Activated T-helper 2 cell treated with anti-CD3 and anti-CD28 coated beads, Interferon-gamma antibody, Interleukin-2, Interleukin-4, amounts not matched to agents 10 μg/mL and 5 μg/mL and 100 μg/mL, durations not matched to agents 14 hours and 24 hours and 36 hours (primary cell): ENCODE measurements around the gene ADGRG3. TPM values are rescaled to one million over a fixed set of nuclear protein-coding genes. Genes with fewer than 3 reads are reported as not detected.

ENCODE experiments used
- DNase-seq: peaks from one replicate; pipeline ENCODE4 v3.0.0; 2021; ENCODE audit warnings: low spot score
- H3K27ac Mint-ChIP-seq: one replicate; pipeline ENCODE4 v1.8.0; 2021; ENCODE audit warnings: mixed read lengths
- H3K27me3 Mint-ChIP-seq: one replicate; pipeline ENCODE4 v1.8.0; 2021; ENCODE audit warnings: low read depth, mixed read lengths
- H3K36me3 Mint-ChIP-seq: one replicate; pipeline ENCODE4 v1.8.0; 2021; ENCODE audit warnings: low read depth, mixed read lengths
- H3K4me1 Mint-ChIP-seq: one replicate; pipeline ENCODE4 v1.8.0; 2021; ENCODE audit warnings: low read depth, mixed read lengths
- H3K4me3 Mint-ChIP-seq: one replicate; pipeline ENCODE4 v1.8.0; 2021; ENCODE audit warnings: low read depth, mild to moderate bottlenecking, moderate library complexity, mixed read lengths
- H3K9me3 Mint-ChIP-seq: one replicate; pipeline ENCODE4 v1.8.0; 2021; ENCODE audit warnings: mixed read lengths
- intact Hi-C: fragments of 100-400 bp; cut with micrococcal nuclease; formaldehyde crosslinking; loops from one replicate; pipeline ENCODE4 v1.15.1; 2023
- total RNA-seq: library from RNA; stranded (reverse); gene quantifications from 2 replicates; pipeline ENCODE4 v1.2.3, GENCODE V29; 2022

The ADGRG3 gene
- total RNA-seq, 1 donor from 2014 or later, result not detected

- intact Hi-C loops, result loop anchor here (5.0 kb wide), 1 partner anchor 35 kb away; no protein-coding TSS in a partner anchor
These were observed 19.3 kb downstream of the ADGRG3 start for GRCh38 chr16:57687363-57687929.

GRCh38 chr16:57688487-57688986 is 20.4 kb downstream of the ADGRG3 start:
- Mint-ChIP-seq H3K27ac (no peak overlapping the region), H3K27me3 (peaks cover 7% of the 10 kb centered on the region), H3K4me1 (peaks cover 17% of the 10 kb centered on the region), H3K36me3 (no peaks in the 10 kb centered on the region), H3K4me3 (no peak overlapping the region), H3K9me3 (no peaks in the 10 kb centered on the region)
- intact Hi-C loops, result loop anchor here (5.0 kb wide), 1 partner anchor 34 kb away; no protein-coding TSS in a partner anchor
- no peak for DNase-seq

More at GRCh38 chr16:57687363-57687929, 19.3 kb downstream of the ADGRG3 start:
- Mint-ChIP-seq H3K27ac (no peak overlapping the region), H3K4me3 (no peak overlapping the region), H3K4me1 (peaks cover 17% of the 10 kb centered on the region), H3K36me3 (no peaks in the 10 kb centered on the region), H3K27me3 (peaks cover 5% of the 10 kb centered on the region), H3K9me3 (no peaks in the 10 kb centered on the region)
- no peak for DNase-seq

GRCh38 chr16:57688987-57689761 is 21.1 kb downstream of the ADGRG3 start:
- intact Hi-C loops, result loop anchor here (5.0 kb wide), 1 partner anchor 33 kb away; no protein-coding TSS in a partner anchor
- DNase-seq, result no peak
- Mint-ChIP-seq H3K27me3 (peaks cover 8% of the 10 kb centered on the region), H3K27ac (peak overlapping the region; percentile 66), H3K9me3 (no peaks in the 10 kb centered on the region), H3K4me1 (peaks cover 17% of the 10 kb centered on the region), H3K4me3 (no peak overlapping the region), H3K36me3 (no peaks in the 10 kb centered on the region)

- Mint-ChIP-seq H3K36me3 (no peaks in the 10 kb centered on the region), H3K4me3 (no peak overlapping the region), H3K4me1 (peaks cover 21% of the 10 kb centered on the region), H3K9me3 (no peaks in the 10 kb centered on the region), H3K27ac (no peak overlapping the region), H3K27me3 (peaks cover 8% of the 10 kb centered on the region)
- peak; percentile 37 for DNase-seq
- intact Hi-C loops, result loop anchor here (5.0 kb wide), 1 partner anchor 32 kb away; no protein-coding TSS in a partner anchor
These were observed 21.9 kb downstream of the ADGRG3 start for GRCh38 chr16:57689762-57690558.

GRCh38 chr16:57690782-57691471 is 22.8 kb downstream of the ADGRG3 start:
- Mint-ChIP-seq H3K27ac (no peak overlapping the region), H3K4me1 (peaks cover 21% of the 10 kb centered on the region), H3K27me3 (peaks cover 8% of the 10 kb centered on the region), H3K9me3 (no peaks in the 10 kb centered on the region), H3K36me3 (no peaks in the 10 kb centered on the region), H3K4me3 (no peak overlapping the region)
- DNase-seq, result no peak
- intact Hi-C loops, result no loop called here

- Mint-ChIP-seq H3K4me1 (peaks cover 21% of the 10 kb centered on the region), H3K9me3 (no peaks in the 10 kb centered on the region), H3K4me3 (no peak overlapping the region), H3K27ac (no peak overlapping the region), H3K36me3 (no peaks in the 10 kb centered on the region), H3K27me3 (peaks cover 8% of the 10 kb centered on the region)
- no peak for DNase-seq
- intact Hi-C loops, result no loop called here
These were observed 24.5 kb downstream of the ADGRG3 start for GRCh38 chr16:57692636-57693035.

- Mint-ChIP-seq H3K27me3 (peaks cover 8% of the 10 kb centered on the region), H3K4me1 (peaks cover 21% of the 10 kb centered on the region), H3K4me3 (no peak overlapping the region), H3K9me3 (no peaks in the 10 kb centered on the region), H3K36me3 (no peaks in the 10 kb centered on the region), H3K27ac (no peak overlapping the region)
- intact Hi-C loops, result no loop called here
- DNase-seq, result no peak
These were observed 25.4 kb downstream of the ADGRG3 start for GRCh38 chr16:57693550-57693949.

GRCh38 chr16:57694231-57694724 is 26.2 kb downstream of the ADGRG3 start:
- Mint-ChIP-seq H3K4me1 (peaks cover 17% of the 10 kb centered on the region), H3K27me3 (peaks cover 8% of the 10 kb centered on the region), H3K27ac (no peak overlapping the region), H3K4me3 (no peak overlapping the region), H3K36me3 (no peaks in the 10 kb centered on the region), H3K9me3 (no peaks in the 10 kb centered on the region)
- no peak for DNase-seq
- intact Hi-C loops, result no loop called here

- Mint-ChIP-seq H3K36me3 (no peaks in the 10 kb centered on the region), H3K4me3 (no peak within 1 kb of the TSS), H3K27me3 (peaks cover 8% of the 10 kb centered on the region), H3K9me3 (no peaks in the 10 kb centered on the region), H3K4me1 (peaks cover 11% of the 10 kb centered on the region), H3K27ac (no peak within 1 kb of the TSS)
- intact Hi-C loops, result no loop called here
- no peak for DNase-seq
These were observed 26.9 kb downstream of the ADGRG3 start, which contains the start of gene DRC7 for GRCh38 chr16:57694725-57695679. Gene DRC7, plus strand, starts transcription at chr16:57694806. Its CDS starts 3,144 bp downstream, at chr16:57697950.

- Mint-ChIP-seq H3K27ac (no peak overlapping the region), H3K9me3 (no peaks in the 10 kb centered on the region), H3K36me3 (no peaks in the 10 kb centered on the region), H3K4me1 (peaks cover 6% of the 10 kb centered on the region), H3K4me3 (no peak overlapping the region), H3K27me3 (peaks cover 8% of the 10 kb centered on the region)
- intact Hi-C loops, result no loop called here
- no peak for DNase-seq
These were observed 27.6 kb downstream of the ADGRG3 start for GRCh38 chr16:57695680-57696069.

GRCh38 chr16:57696240-57696639 is 28.1 kb downstream of the ADGRG3 start:
- intact Hi-C loops, result no loop called here
- H3K36me3 Mint-ChIP-seq, result no peaks in the 10 kb centered on the region
- H3K4me3 Mint-ChIP-seq, result no peak overlapping the region
- no peak for DNase-seq
- H3K27ac Mint-ChIP-seq, result no peak overlapping the region
- H3K4me1 Mint-ChIP-seq, result peaks cover 3% of the 10 kb centered on the region
- H3K27me3 Mint-ChIP-seq, result peaks cover 6% of the 10 kb centered on the region
- H3K9me3 Mint-ChIP-seq, result no peaks in the 10 kb centered on the region
